ENCODE results near the gene UBE2V1.

DNA sequence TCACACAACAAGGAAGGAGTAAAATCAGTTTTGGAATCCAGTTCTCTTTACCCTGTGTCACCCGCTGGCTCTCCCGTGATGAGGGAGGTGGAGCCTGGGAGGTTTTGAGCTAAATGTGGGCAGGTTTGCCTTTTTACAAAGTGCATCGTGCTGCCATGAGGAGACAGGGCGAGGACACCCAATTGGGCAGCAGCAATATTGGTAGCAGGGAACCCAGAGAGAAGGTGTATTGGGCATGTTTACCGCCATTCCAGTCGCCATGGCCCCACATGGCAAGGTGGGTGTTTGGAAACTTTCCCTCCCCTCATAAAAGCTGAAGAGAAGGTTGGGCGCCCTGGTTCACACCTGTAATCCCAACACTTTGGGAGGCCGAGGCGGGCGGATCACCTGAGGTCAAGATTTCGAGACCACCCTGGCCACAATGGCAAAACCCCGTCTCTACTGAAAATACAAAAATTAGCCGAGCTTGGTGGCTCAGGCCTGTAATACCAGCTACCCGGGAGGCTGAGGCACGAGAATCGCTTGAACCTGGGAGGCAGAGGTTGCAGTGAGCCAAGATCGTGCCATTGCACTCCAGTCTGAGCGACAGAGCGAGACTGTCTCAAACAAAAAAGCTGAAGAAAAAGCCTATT, 3.5 kb upstream of the UBE2V1 start:
- TF ChIP-seq RBAK (CRISPR knock-in tag; IDR thresholded peaks at IDR 0.05) (no peak), ZNF609 (CRISPR knock-in tag; IDR thresholded peaks at IDR 0.05; ENCODE audit: borderline replicate concordance) (no peak), EP300 (IDR thresholded peaks at IDR 0.05; ENCODE audit: low read depth in 2 of 2, low read length in 2 of 2) (no peak; a peak in 1 of 4 replicates), EP300 (CRISPR knock-in tag; IDR thresholded peaks at IDR 0.05; ENCODE audit: borderline replicate concordance) (no peak), CREB1 (IDR thresholded peaks at IDR 0.05) (no peak), CREB1 (CRISPR knock-in tag; IDR thresholded peaks at IDR 0.05) (no peak), ZNF343 (CRISPR knock-in tag; IDR thresholded peaks at IDR 0.05) (no peak), MLXIP (CRISPR knock-in tag; IDR thresholded peaks at IDR 0.05; ENCODE audit: borderline replicate concordance) (no peak), ZBTB7A (CRISPR knock-in tag; IDR thresholded peaks at IDR 0.05) (no peak), PAX8 (CRISPR knock-in tag; IDR thresholded peaks at IDR 0.05; ENCODE audit: borderline replicate concordance) (no peak), TCF12 (IDR thresholded peaks at IDR 0.05) (no peak), TCF12 (CRISPR knock-in tag; IDR thresholded peaks at IDR 0.05) (peak; percentile 43; the same call in 1 of the 2 replicates), ZZZ3 (CRISPR knock-in tag; IDR thresholded peaks at IDR 0.05; ENCODE audit: borderline replicate concordance) (no peak), EZH2 (conservative IDR thresholded peaks at IDR 0.05; ENCODE audit: low read depth, low read length) (no peak)
